Right kidney (tissue), 1 donor: Measurements from ENCODE around the gene PDCD1LG2.
"Not testable (repeated sequence)": the region's sequence is repeated elsewhere in the genome, so short reads cannot be mapped to it uniquely, and the experiment has no call there.

ENCODE experiments used
- DNase-seq: peaks from one replicate; pipeline ENCODE4 v3.0.0-alpha.2; 2016

PDCD1LG2 gene

DNA sequence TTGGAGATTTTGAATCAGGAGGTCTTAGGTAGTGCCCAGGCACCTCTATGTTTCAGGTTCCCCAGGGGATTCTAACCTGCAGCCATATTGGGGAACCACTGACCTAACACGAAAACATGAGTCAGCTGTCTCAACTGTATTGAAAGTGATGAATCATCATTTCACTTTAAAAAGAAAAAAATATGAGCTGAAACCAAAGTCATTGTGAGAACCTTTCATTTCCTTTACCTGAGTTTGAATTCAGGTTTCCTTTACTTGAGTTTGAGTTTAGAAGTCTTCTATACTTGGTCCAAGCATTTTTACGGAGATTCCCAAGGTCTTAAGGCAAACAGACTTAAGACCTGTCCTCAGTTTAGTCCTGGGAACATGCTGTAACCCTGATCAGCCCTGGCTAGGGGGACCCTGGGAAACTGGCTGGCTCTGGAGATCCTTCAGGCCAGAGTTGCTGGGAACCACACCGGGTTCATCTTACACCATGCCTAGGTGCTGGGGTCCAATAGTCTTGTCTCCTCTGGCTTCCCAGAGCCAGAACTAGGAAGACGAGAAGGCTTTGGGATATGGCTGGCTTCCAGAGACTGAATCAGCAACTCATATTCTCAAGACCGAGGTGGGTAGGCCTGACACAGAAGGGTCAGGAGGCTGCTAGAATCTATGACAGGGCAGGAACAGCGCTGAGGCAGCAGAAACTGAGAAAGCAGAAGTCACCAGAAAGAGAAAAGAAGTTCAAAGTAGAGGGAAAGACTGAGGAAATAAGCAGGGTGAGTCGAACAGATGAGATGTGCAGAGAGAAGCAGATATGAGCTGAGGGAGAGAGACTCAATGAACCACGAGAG lies 16.4 kb upstream of the PDCD1LG2 start:
- no peak for DNase-seq

DNA sequence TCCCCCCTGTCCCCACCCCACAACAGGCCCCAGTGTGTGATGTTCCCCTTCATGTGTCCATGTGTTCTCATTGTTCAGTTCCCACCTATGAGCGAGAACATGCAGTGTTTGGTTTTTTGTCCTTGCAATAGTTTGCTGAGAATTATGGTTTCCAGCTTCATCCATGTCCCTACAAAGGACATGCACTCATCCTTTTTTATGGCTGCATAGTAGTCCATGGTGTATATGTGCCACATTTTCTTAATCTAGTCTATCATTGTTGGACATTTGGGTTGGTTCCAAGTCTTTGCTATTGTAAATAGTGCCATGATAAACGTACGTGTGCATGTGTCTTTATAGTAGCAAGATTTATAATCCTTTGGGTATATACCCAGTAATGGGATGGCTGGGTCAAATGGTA lies 15.6 kb upstream of the PDCD1LG2 start:
- not testable (repeated sequence) for DNase-seq

DNA sequence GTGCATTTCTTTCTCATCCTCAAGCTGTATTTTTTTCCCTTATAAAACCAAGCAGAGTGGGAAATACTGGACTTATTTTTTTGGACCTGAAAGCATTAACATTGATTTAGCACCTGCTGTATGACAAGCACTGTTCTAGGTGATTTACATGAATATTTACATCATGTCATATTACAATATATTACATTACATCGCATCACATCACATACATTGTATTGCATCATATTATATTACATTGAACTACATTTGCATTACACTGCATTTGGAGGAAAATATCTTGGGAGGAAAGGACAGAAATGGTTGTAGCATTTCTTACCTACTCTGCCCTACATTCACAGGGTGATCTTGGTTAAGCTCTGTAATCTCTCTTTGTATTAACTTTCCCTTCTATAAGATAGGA lies 11.2 kb upstream of the PDCD1LG2 start:
- DNase-seq, result no peak

DNA sequence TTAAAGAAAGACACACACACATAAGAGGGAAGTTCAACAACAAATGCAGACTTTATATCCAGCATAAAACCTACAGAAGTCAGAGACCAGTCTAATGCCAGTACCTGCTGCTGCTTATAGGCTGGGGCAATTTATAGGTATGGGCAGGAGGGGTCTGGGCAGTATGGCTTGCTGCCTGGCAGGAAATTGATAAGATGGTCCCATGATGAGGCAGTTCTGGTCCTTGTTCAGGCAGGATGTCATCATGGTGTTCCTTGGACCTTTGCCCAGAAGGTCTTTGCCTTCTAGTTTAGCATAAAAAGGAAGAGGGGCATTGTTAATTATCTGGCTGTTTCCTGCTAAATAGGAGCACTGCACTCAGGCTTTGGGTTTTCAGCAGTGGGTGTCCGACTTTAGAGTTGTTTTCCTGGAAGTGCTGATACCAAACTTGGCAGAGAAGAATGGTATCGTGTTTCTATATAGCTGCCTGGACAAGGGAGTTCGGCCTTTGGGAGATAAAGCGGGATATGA lies 10.4 kb upstream of the PDCD1LG2 start:
- DNase-seq, result no peak

DNA sequence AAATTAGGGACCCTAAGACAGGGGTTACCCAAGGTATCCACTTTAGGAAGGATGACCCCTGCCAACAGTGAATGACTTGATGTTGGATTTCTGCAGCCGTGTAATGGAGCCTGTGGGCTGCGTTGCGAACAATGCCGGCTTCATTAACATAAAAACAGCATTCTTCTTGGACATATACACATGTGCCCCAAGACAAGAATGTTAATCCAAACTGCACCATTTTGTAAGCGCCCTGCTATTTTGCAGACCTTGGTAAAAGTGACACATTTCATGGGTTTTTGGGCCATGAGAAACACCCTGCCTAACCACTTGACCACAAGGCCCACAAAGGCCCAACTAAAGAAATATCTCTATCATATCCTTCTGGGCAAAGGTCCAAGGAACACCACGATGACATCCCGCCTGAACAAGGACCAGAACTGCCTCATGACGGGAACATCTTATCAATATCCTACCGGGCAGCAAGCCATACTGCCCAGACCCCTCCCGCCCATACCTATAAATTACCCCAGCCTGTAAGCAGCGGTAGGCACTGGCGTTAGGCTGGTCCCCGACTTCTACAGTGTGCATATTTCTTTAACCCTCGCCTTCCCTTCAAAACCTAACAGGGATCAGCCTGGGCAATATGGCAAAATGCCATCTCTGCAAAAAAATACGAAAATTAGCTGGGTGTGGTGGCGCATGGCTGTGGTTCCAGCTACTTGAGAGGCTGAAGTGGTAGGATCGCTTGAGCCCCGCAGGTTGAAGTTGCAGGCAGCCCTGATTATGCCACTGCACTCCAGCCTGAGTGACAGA lies 9.7 kb upstream of the PDCD1LG2 start:
- DNase-seq, result no peak

DNA sequence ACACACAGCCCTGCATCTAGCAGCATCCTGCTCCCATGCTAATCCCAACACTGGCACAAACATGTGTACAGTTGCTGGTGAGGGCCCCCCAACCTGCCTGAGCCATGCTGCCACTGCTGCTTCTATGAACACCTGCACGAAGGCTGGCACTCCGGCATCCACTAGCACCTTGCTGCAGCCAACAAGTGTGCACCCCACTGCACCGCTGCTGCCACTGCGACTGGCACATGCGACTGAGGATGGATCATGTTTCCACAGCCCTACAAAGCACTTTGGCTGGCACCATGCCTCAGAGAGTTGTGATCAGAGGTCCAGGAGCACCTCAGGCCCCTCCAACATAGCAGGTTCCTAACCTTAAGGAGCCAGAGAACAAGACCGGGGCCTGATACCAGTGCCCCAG lies 7.8 kb upstream of the PDCD1LG2 start:
- DNase-seq, result no peak

DNA sequence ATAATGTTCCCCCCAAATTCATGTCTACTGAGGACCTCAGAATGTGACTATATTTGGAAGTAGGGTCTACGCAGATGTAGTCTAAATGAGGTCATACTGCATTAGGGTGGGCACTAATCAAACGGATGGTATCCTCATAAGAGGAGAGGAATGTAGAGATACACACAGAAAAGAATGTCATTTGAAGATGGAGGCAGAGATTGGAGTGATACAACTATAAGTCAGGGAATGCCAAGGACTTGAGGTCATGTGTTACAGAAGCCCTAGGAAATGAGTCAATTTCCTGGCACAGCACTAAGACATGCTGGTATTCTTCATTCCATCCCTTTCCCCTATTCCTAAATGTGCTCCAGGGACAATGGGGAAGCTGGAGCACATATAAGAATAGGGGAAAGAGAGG lies 758 bp upstream of the PDCD1LG2 start:
- DNase-seq, result no peak

DNA sequence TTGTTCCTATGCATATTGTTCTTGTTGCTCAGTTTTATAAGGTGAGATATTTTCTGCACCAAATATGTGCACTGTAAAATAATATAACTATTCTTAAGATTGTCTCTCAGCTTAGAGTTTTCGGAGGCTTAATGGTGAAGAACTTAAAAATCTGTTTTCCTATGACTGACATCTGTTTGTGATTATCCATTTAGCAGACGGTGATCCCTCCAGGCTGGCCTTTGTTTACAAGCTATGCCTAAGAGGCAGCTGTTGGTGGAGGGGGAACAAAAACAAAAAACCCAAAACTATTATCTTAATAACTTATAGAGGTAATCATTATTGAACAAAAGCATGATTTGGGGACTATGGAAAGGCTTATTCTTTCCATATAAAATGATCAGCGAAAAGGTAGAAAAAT lies 658 bp downstream of the PDCD1LG2 start:
- no peak for DNase-seq

DNA sequence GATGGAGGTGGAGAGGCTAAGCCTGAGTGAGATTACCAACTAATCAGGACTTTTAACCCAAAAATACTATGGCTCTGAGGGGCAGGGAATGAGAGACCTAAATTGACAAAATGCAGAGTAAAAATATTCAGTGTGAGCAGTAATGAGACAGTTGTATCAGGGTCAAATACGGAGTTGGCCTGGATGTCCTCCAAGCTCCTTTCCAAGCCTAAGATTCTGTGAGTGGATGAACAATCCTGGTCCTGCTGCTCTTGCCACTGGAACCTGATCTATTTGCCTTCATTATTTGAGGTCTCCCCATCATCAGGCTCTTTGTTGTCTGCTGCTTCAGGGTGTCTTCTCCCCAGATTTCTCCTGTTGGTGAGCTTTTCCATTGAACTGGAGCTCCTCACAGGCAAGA lies 1.1 kb downstream of the PDCD1LG2 start:
- DNase-seq, result no peak

DNA sequence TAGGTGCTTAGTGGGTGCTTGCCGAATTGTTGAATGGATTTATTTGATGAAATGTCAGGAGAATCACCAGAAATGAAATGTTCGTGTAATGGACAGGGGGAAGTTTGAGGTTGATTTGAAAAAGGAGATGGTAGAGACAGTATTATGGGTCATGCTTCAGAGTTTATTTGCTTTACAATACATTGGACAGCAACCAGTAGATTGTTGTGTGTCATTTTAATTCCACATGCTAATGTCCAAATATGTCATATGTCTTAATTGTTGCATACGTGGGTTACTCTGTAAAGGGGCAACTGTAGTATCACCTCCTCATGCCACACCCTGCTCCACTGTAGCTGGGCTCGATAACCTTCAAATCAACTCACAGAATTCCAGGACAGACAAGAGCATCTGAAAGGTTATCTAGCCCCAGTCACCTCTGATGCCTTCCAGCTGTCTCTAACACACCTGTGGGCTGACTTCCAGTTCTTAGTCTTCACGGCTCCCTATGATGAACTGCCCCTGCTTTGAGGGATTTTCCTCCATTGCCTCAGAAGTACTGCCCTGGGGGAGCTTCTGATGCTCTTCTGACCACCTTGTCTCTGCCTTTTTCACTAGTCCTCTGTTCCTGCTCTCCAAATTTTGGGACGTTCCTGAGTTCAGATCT lies 1.7 kb downstream of the PDCD1LG2 start:
- DNase-seq, result no peak

DNA sequence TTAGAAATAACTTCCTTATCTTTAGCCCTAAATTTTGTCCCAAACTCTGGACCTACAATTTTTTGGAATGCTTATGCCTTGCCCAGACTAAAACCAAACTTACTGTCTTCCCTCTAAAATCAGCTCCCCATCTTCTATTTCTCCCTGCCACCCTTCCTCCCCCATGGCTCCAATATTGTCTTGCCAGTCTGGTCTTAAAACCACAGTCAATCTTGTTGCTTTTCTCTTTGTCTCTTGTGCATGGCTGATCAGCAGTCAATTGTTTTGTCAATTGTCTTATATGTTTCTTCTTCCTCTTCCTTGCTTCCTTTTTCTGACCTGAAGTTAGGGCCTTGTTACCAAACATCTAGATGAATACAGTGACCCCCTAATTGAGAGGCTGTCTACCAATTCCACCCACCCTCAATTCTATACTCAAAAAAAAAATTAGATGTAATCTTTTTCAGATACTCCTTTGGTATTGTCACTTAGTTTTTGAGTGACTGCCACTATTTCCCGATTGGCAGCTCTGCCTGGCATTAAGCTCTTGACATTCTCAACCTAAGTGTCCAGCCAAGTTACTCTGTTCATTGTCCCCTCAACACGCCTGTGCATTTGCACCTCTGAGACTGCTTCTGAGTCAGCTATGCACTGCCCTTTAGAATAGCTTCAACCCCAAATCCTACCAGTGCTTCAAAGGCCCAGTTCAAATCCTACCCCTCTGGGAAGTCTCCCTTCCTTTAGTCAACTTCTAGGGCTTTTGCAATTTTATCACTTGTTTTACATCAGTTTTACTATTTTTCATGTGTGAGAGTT lies 2.5 kb downstream of the PDCD1LG2 start:
- no peak for DNase-seq

DNA sequence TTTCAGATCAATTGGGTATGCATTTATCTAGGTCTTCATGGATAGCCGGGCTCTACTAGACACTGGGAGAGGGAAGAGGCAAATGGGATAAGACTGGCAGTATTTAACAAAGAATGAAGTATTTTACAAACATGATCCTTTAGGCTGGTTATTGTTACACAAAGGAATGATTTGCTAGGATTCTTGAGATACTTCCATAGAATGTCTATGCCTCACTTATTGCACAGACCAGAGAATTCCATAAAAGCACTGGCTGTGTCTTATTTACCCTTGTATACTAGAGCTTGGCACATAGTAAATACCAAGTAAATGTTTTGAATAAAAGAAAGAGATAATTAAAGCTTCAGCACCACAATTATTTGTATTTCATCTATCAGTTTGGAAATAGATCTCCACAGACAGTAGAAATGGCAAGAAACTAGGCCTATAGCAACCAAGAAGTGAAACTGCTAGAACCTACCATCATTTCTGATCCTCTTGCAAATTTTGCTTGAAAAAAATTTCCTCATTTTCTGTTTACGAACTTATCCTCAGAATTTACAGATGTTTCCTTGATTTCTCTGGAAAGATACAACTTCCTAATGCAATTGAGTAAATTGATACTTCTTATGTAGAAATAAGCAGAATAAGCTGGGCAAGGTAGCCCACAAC lies 3.8 kb downstream of the PDCD1LG2 start:
- no peak for DNase-seq

DNA sequence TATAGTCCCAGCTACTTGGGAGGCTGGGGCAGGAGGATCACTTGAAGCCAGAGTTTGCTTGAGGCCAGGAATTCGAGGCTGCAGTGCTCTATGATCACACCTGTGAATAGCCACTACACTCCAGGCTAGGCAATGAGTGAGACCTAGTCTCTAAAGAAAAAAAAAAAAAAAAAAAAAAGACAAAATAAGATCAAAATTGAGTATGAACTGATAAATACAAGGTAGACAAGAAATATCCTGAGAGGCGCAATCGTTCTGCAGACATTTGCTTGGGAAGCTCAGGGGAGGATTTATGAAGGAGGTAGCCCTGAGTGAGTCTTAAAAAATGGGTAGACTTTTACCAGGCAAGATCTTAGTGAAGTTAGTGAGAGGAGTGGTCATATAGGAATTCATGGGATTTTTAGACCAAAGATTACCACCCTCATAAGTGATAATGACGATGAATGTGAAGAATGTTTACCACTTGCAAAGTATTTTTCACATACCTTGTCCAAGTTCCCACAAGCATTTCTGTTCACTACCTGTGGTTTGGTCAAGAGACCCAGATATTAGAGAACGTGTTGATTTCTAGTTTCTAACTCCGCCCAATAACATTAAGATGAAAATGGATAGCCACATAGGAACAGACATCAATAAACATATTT lies 4.4 kb downstream of the PDCD1LG2 start:
- DNase-seq, result no peak

DNA sequence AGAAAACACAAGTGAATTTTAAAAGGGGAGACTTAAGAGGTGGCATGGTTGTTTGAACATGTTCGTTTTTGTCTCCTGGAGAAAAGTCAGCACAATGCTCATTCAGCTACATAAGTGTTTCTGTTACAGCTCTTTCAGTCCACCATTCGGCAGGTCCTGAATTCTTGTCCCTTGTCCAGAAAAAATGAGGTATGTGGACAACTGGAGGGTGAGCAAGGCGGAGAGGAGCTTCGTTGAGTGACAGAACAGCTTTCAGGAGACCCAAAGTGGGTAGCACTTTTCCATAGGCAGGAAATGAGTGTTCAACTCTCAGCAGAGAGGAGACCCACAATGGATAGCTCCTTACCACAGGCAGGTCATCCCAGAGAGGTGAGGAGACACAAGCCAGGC lies 4.9 kb downstream of the PDCD1LG2 start:
- DNase-seq, result no peak

DNA sequence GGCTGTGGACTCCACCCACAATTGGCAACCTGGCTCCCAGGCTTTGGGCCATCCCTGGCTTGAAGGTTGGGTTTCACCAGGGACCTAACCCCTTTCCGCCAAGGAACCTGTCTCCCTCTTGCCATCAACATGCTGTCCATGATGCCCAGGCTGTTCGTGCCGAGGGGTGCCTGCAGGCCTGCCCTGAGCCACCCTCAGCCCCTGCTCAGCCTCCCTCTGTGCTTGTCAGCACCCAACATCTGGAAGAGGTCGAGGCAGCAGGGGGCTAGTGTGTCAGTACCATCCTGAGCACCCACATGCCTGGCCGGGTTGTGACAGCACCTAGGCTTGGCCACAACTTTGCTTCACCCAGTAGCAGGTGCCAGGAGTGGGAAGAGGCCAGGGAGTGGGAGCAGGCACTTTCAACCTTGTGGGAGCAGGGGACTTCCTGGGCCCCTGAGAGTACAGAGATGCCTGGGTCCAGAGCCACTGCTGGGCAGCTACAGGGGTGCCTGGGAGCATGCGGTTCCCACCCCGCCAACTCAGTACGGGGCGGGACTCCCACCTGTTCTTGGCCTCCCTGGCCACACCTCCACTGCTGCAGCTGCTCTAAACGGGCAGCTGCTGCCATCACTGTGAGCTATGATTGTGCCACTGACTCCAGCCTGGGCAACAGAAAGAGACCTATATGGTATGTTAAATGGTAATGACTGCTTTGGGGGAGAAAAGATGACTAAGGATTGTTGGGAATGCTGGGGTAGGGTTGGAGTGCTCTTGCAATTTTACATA lies 6.3 kb downstream of the PDCD1LG2 start:
- no peak for DNase-seq

DNA sequence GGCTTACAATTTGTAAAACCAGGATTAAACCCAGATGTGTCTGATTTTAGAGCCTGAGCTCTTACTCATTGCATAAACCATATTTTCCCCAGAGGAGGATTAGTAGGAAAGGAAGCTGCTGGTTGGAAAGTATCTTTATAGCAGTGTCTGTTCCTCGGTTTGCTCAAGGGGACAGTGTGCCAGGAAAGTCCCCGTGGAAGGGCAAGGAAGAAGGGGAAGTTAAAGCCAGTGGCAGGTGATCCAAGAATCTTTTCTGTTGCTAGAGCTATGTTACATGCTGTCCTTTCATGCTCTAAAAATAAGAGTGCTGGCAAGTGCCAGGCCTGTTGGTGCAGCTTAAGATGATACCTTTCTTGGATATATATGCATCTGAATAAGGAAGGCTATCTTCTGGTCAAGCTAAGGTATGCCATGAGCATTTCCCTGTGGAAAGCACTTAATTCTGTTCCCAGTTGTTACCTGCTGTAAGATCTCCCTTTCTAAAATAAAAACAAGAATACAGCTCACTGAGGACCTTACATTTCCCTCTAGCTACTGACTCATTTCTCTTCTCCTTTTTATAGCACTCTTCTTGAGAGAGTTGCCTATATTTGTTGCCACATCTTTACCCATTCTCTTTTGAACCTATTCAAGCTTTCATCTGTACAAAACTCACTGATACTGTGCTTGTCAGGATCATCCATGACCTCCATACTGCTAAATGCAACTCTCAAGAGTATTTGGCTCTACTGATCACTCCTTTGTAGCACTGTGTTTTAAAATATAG lies 8.0 kb downstream of the PDCD1LG2 start:
- no peak for DNase-seq

DNA sequence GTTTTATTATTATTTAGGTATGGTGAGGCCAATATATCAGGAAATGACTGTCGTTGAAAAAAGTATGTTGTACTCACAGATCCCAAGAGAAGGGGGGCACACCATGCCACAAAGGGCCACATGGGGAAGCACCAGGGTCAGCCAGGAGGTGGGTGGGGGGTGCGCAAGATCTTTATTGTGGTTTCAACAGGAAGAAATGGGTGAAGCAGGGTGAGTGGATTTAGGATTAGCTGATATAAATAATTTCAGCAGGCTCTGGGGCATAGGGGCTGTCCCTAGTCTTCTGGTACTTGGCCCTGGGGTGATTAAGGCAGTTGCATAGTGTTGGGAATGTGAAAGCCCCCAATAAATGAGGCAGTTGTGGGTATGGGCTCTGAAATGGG lies 8.6 kb downstream of the PDCD1LG2 start:
- no peak for DNase-seq

DNA sequence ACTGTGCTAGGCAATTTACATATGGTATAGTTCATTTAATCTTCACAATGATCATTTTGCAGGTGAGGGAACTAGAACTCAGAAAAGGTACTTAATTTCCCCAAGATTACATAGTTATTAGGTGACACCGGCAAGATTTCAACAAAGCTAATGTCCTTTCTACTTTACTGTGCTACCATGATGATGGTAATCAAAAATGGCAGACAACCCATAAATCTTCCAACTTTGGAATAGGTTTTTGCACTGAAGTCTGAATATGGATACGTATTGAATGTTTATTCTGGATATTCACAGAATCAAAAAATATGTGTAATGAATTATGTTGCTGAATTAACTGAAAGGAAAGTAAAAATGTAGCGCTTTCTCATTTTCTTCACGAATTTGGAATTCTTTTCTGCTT lies 13.8 kb downstream of the PDCD1LG2 start:
- DNase-seq, result no peak

DNA sequence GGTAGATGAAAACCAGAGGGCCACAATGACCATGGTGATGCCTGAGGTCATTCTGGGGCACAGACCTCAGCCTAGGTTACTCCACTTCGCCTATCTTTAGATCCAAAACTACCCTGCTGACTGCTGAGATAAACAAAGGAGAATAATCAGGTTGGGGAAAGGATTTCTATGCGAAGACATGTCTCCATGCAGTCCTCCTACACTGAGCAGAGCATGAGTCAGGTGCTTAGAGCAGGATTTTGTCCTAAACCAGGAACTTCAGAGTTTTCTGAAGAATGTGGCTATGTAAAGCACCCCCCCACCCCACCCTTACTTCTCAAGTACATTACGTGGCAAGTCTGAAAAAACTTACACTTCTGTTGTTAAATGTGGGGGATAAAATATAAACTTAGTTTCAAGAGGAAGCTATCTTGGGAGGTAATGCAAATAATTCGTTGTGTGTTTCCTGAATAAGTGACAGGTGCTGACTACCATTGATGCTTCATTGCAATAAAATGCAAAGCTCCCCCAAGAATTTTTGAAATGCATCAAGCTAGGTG lies 19.4 kb downstream of the PDCD1LG2 start:
- DNase-seq, result no peak
